Glutamatergic neuron (in vitro differentiated cells): ENCODE data around the gene SDC3. TPM values are rescaled to one million over a fixed set of nuclear protein-coding genes. Genes with fewer than 3 reads are reported as not detected.

Source experiments
- DNase-seq: peaks from one replicate; pipeline ENCODE4 v3.0.0; 2022
- H3K27ac Mint-ChIP-seq: one replicate; pipeline ENCODE4 v1.8.0; 2020; ENCODE audit warnings: mild to moderate bottlenecking, mixed read lengths, inconsistent platforms; ENCODE audit not compliant: unreplicated experiment
- H3K27me3 Mint-ChIP-seq: one replicate; pipeline ENCODE4 v1.8.0; 2020; ENCODE audit warnings: mild to moderate bottlenecking, moderate library complexity, mixed read lengths, inconsistent platforms; ENCODE audit not compliant: unreplicated experiment
- H3K36me3 Mint-ChIP-seq: one replicate; pipeline ENCODE4 v1.8.0; 2020; ENCODE audit warnings: mild to moderate bottlenecking, mixed read lengths, inconsistent platforms; ENCODE audit not compliant: unreplicated experiment
- H3K4me1 Mint-ChIP-seq: one replicate; pipeline ENCODE4 v1.8.0; 2020; ENCODE audit warnings: mild to moderate bottlenecking, low read depth, mixed read lengths, inconsistent platforms; ENCODE audit not compliant: unreplicated experiment
- H3K4me3 Mint-ChIP-seq: one replicate; pipeline ENCODE4 v1.8.0; 2020; ENCODE audit warnings: mild to moderate bottlenecking, mixed read lengths, inconsistent platforms; ENCODE audit not compliant: unreplicated experiment
- H3K9me3 Mint-ChIP-seq: one replicate; pipeline ENCODE4 v1.8.0; 2020; ENCODE audit warnings: mild to moderate bottlenecking, moderate library complexity, mixed read lengths, inconsistent platforms; ENCODE audit not compliant: unreplicated experiment
- CTCF ChIP-seq: fragments of 200-600 bp; sonication (generic); IDR thresholded peaks from one replicate; pipeline ENCODE4 v1.5.0; 2021; ENCODE audit not compliant: partially characterized antibody, unreplicated experiment
- total RNA-seq: library from RNA; stranded (reverse); fragmentation: NEBNext Ultra II Directional; extraction: Animal tissue kit (Norgen Biotek cat#: 25700); gene quantifications from one replicate; pipeline ENCODE4 v1.2.1, GENCODE V29; 2021; ENCODE audit not compliant: unreplicated experiment

Gene SDC3
- total RNA-seq, 1 donor from 2014 or later = 41.7 TPM

- no peak for DNase-seq
- no peak for TF ChIP-seq CTCF
- Mint-ChIP-seq H3K27ac (no peak overlapping the region), H3K4me1 (peaks cover 10% of the 10 kb centered on the region), H3K4me3 (no peak overlapping the region), H3K27me3 (peaks cover 8% of the 10 kb centered on the region), H3K36me3 (no peaks in the 10 kb centered on the region), H3K9me3 (peaks cover 2% of the 10 kb centered on the region)
Observed at GRCh38 chr1:30845237-30845903, 63.2 kb downstream of the SDC3 start.

GRCh38 chr1:30844631-30845030 lies 63.9 kb downstream of the SDC3 start:
- no peak overlapping the region for H3K27ac Mint-ChIP-seq
- no peaks in the 10 kb centered on the region for H3K36me3 Mint-ChIP-seq
- H3K4me1 Mint-ChIP-seq = peaks cover 8% of the 10 kb centered on the region
- peaks cover 9% of the 10 kb centered on the region for H3K27me3 Mint-ChIP-seq
- no peak overlapping the region for H3K4me3 Mint-ChIP-seq
- TF ChIP-seq CTCF = no peak
- DNase-seq = no peak
- peaks cover 2% of the 10 kb centered on the region for H3K9me3 Mint-ChIP-seq

GRCh38 chr1:30842697-30843354 lies 65.7 kb downstream of the SDC3 start:
- peaks cover 2% of the 10 kb centered on the region for H3K9me3 Mint-ChIP-seq
- no peak overlapping the region for H3K4me3 Mint-ChIP-seq
- no peak for TF ChIP-seq CTCF
- no peaks in the 10 kb centered on the region for H3K36me3 Mint-ChIP-seq
- H3K27ac Mint-ChIP-seq = no peak overlapping the region
- no peak for DNase-seq
- H3K4me1 Mint-ChIP-seq = peaks cover 11% of the 10 kb centered on the region
- peaks cover 7% of the 10 kb centered on the region for H3K27me3 Mint-ChIP-seq

GRCh38 chr1:30840904-30841598 lies 67.5 kb downstream of the SDC3 start:
- peaks cover 7% of the 10 kb centered on the region for H3K27me3 Mint-ChIP-seq
- DNase-seq = no peak
- no peak for TF ChIP-seq CTCF
- H3K27ac Mint-ChIP-seq = no peak overlapping the region
- peaks cover 2% of the 10 kb centered on the region for H3K9me3 Mint-ChIP-seq
- no peaks in the 10 kb centered on the region for H3K36me3 Mint-ChIP-seq
- H3K4me1 Mint-ChIP-seq = peaks cover 13% of the 10 kb centered on the region
- no peak overlapping the region for H3K4me3 Mint-ChIP-seq
